Right cardiac atrium (tissue), 5 donors: ENCODE data around the gene SCCPDH. TPM values are rescaled to one million over a fixed set of nuclear protein-coding genes. Genes with fewer than 3 reads are reported as not detected.
A peak's percentile ranks its signal among the peaks of the same experiment; 100 is the strongest.

Source experiments
- ATAC-seq, 2 donors: fragments of 200-7000 bp; cut with Tn5 transposase; one replicate each; pipeline versions ENCODE4 v1.8.0 to v1.9.1; 2020; ENCODE audit warnings: moderate library complexity in 2 of 2, mild to moderate bottlenecking in 1 of 2
- DNase-seq, 3 donors: peaks; one replicate each; pipeline ENCODE4 v3.0.0-alpha.2; 2020
- H3K27ac ChIP-seq: one replicate; pipeline ENCODE4 v1.5.1; 2013; ENCODE audit warnings: mild to moderate bottlenecking, low read length, control low read depth, moderate library complexity
- H3K27me3 ChIP-seq: one replicate; pipeline ENCODE4 v1.6.1; 2013; ENCODE audit not compliant: control insufficient read depth, insufficient read depth
- H3K4me1 ChIP-seq: one replicate; pipeline ENCODE4 v1.6.1; 2013; ENCODE audit warnings: low read length; ENCODE audit not compliant: control insufficient read depth, insufficient read depth
- H3K4me3 ChIP-seq: one replicate; pipeline ENCODE4 v1.5.1; 2013; ENCODE audit warnings: low read length, control low read depth
- H3K9me3 ChIP-seq: one replicate; pipeline ENCODE4 v1.6.1; 2013; ENCODE audit warnings: low read length; ENCODE audit not compliant: control insufficient read depth
- WGBS: extraction: QIAGEN DNeasy Blood & Tissue Kit; methylation state at CpG from one replicate; pipeline ENCODE4 v1.1.7; 2013; 5-methylcytosine and 5-hydroxymethylcytosine counted together
- intact Hi-C, 4 donors: fragments of 100-400 bp; cut with DNase I; formaldehyde crosslinking; loops; one replicate each; pipeline versions ENCODE4 v1.11.0 to v1.14.0; 2022 to 2023
- long read RNA-seq, 4 donors: library from polyadenylated mRNA; unstranded; transcript quantifications; one replicate each; pipeline ENCODE4 v2.0.0, GENCODE V29; 2020 to 2021
- polyA plus RNA-seq: library from polyadenylated mRNA; stranded (reverse); fragments of 200-250 nt; gene quantifications from one replicate; pipeline ENCODE4 v1.2.3, GENCODE V29; 2013
- total RNA-seq, 4 donors: library from RNA; stranded (reverse); fragmentation: NEBNext Ultra II Directional; extraction: Animal tissue kit (Norgen Biotek cat#: 25700); gene quantifications; one replicate each; pipeline ENCODE4 v1.2.1, GENCODE V29; 2021
- donor health status: healthy with polysubstance abuse.
- donor health status: DM: no; HTN: yes; CAD: no.
- donor health status: DM: no; HTN: no; CAD: no.
- donor health status: DM: no; HTN: yes; CAD: no; lungs with severe emphysema.
- donor health status: DM: yes; HTN: yes; CAD: no.

SCCPDH gene, protein sequence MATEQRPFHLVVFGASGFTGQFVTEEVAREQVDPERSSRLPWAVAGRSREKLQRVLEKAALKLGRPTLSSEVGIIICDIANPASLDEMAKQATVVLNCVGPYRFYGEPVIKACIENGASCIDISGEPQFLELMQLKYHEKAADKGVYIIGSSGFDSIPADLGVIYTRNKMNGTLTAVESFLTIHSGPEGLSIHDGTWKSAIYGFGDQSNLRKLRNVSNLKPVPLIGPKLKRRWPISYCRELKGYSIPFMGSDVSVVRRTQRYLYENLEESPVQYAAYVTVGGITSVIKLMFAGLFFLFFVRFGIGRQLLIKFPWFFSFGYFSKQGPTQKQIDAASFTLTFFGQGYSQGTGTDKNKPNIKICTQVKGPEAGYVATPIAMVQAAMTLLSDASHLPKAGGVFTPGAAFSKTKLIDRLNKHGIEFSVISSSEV
- 10 to 100 TPM; 22.2 to 29.8 (median 28.4) TPM for total RNA-seq
- polyA plus RNA-seq, result 24.3 TPM
- long read RNA-seq, donor 1, transcript SCCPDH-201 (12 exons, 2,503 nt), result major isoform, 88 of 96 reads
- long read RNA-seq, donor 1, partial matches to known transcripts, result 1 of 96 reads
- long read RNA-seq, donor 1, other reads (novel, unspliced or antisense), result 7 of 96 reads
- long read RNA-seq, donor 2, transcript SCCPDH-201 (12 exons, 2,503 nt), result major isoform, 37 of 41 reads
- long read RNA-seq, donor 2, partial matches to known transcripts, result 0 of 41 reads
- long read RNA-seq, donor 2, other reads (novel, unspliced or antisense), result 4 of 41 reads
- long read RNA-seq, donor 3, transcript SCCPDH-201 (12 exons, 2,503 nt), result major isoform, 272 of 285 reads
- long read RNA-seq, donor 3, partial matches to known transcripts, result 4 of 285 reads
- long read RNA-seq, donor 3, other reads (novel, unspliced or antisense), result 9 of 285 reads
- long read RNA-seq, donor 4, transcript SCCPDH-201 (12 exons, 2,503 nt), result major isoform, 50 of 54 reads
- long read RNA-seq, donor 4, partial matches to known transcripts, result 1 of 54 reads
- long read RNA-seq, donor 4, other reads (novel, unspliced or antisense), result 3 of 54 reads

GRCh38 chr1:246724016-246724730 lies at the start of gene SCCPDH:
TSS of gene SCCPDH (plus strand) at chr1:246724409. CDS start at chr1:246724423, 14 bp downstream.
- Histone ChIP-seq H3K27me3 (no peaks in the 10 kb centered on the region), H3K4me3 (peak within 1 kb of the TSS; percentile 62), H3K9me3 (no peaks in the 10 kb centered on the region), H3K27ac (peak within 1 kb of the TSS; percentile 34), H3K4me1 (no peaks in the 10 kb centered on the region)
- intact Hi-C loops, result no loop called here
- under 1% methylated on average over 89 of the region's 89 CpGs for WGBS
- peak; percentile 96 to 97 for ATAC-seq
- peak; percentile 81 to 91 (median 90) for DNase-seq

- intact Hi-C loops, result no loop called here
- DNase-seq (no peak), ATAC-seq (no peak)
- Histone ChIP-seq H3K27ac (no peak overlapping the region), H3K4me1 (peaks cover 9% of the 10 kb centered on the region), H3K9me3 (no peaks in the 10 kb centered on the region), H3K4me3 (no peak overlapping the region), H3K27me3 (no peaks in the 10 kb centered on the region)
- 72% methylated on average over 2 of the region's 2 CpGs for WGBS
These were observed 46.4 kb upstream of the SCCPDH start for GRCh38 chr1:246677842-246678241.

DNA sequence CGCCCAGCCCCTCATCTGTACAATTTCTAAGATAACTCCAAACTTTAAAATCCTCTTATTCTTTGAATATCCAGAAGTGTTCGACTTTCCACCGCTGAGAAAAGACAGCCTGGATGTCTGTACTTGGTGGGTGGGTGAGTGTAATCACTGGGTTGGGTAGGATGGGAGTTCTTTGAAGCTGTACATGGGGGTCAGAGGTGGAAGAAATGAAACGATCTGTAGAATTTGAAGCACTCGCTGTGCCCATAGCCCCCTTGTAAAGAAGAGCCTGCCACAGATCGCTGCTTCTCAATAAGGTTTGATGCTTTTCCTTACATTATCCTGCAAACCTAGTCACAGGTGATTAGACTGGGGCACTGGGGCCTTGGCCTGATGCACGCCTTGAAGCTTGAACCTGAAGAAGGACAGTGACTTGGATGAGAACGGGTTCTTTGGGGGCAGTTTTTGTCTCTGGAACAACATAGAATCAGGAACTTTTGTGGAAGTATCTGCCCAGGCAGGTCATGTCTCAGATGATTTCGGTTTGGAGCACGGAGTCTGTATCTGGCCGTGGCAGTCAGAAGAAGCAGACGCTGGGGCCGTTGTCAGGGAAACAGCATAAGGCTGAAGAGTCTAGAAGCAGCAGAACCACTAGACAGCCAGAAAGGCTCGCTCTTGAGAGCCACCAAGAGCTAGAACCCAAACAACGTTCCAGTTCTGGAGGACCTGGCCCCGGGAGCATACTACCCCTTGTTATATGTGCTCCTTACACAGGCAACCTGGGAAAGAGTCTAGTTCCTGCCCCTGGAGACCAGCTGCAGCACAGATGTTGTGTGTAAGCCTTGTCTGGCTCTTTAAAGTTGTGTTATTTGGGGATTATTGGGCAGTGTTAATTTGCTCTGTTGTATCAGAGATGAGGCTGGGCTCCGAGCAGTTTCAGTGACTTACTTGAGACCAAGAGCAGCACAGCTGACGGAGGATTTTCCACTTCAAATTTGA lies 45.1 kb upstream of the SCCPDH start:
- Histone ChIP-seq H3K4me3 (no peak overlapping the region), H3K9me3 (no peaks in the 10 kb centered on the region), H3K27me3 (no peaks in the 10 kb centered on the region), H3K27ac (peak overlapping the region; percentile 45), H3K4me1 (peaks cover 9% of the 10 kb centered on the region)
- intact Hi-C loops, result no loop called here
- ATAC-seq (peak in 1 of 2 donors; percentile 54), DNase-seq (peak in 1 of 3 donors; percentile 69)
- 74% methylated on average over 18 of the region's 18 CpGs for WGBS

DNA sequence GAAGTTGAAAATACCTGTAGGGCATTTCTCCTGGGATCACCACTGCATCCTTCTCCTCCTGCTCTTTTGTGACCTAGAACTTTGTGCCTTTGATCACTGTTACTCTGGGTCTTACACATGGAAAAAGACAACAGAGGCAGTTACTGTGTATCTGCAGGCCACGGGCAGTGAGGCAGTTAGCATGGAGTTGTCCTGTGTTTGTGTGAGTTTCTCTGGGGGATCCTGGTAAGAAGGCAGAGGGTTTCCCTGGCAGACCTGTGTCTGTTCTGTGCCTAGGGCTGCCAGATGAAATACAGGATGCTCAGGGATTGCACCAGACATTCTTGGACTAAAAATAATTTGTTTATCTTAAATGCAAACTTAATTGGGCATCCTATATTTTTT lies 44.4 kb upstream of the SCCPDH start:
- Histone ChIP-seq H3K27ac (peak overlapping the region; percentile 71), H3K9me3 (no peaks in the 10 kb centered on the region), H3K27me3 (no peaks in the 10 kb centered on the region), H3K4me1 (peaks cover 9% of the 10 kb centered on the region), H3K4me3 (no peak overlapping the region)
- ATAC-seq (no peak), DNase-seq (no peak)
- intact Hi-C loops, result loop anchor here in 1 of 4 donors (5.0 kb wide), 1 partner anchor 32 kb away; no protein-coding TSS in a partner anchor
- 65% methylated on average over 1 of the region's 1 CpG for WGBS

GRCh38 chr1:246680190-246680589 lies 44.0 kb upstream of the SCCPDH start:
- H3K4me3 ChIP-seq, result no peak overlapping the region
- DNase-seq (no peak), ATAC-seq (no peak)
- no peaks in the 10 kb centered on the region for H3K27me3 ChIP-seq
- intact Hi-C loops, result loop anchor here in 1 of 4 donors (5.0 kb wide), 1 partner anchor 33 kb away; no protein-coding TSS in a partner anchor
- H3K27ac ChIP-seq, result peak overlapping the region; percentile 71
- H3K9me3 ChIP-seq, result no peaks in the 10 kb centered on the region
- peaks cover 9% of the 10 kb centered on the region for H3K4me1 ChIP-seq
- 39% methylated on average over 8 of the region's 8 CpGs for WGBS

GRCh38 chr1:246680696-246681130 lies 43.5 kb upstream of the SCCPDH start:
- no peaks in the 10 kb centered on the region for H3K9me3 ChIP-seq
- H3K4me1 ChIP-seq, result peaks cover 9% of the 10 kb centered on the region
- H3K27ac ChIP-seq, result peak overlapping the region; percentile 23
- no peak for DNase-seq
- no peaks in the 10 kb centered on the region for H3K27me3 ChIP-seq
- intact Hi-C loops, result loop anchor here in 1 of 4 donors (5.0 kb wide), 1 partner anchor 33 kb away; no protein-coding TSS in a partner anchor
- ATAC-seq, result no peak
- no peak overlapping the region for H3K4me3 ChIP-seq
- 54% methylated on average over 10 of the region's 10 CpGs for WGBS

- no peaks in the 10 kb centered on the region for H3K9me3 ChIP-seq
- no peak overlapping the region for H3K4me3 ChIP-seq
- H3K27me3 ChIP-seq, result no peaks in the 10 kb centered on the region
- intact Hi-C loops, result loop anchor here in 1 of 4 donors (5.0 kb wide), 1 partner anchor 35 kb away; no protein-coding TSS in a partner anchor
- peaks cover 9% of the 10 kb centered on the region for H3K4me1 ChIP-seq
- 50% methylated on average over 15 of the region's 15 CpGs for WGBS
- ATAC-seq, result peak; percentile 70 to 73
- peak; percentile 61 to 89 (median 83) for DNase-seq
- peak overlapping the region; percentile 83 for H3K27ac ChIP-seq
These were observed 42.0 kb upstream of the SCCPDH start for GRCh38 chr1:246681900-246682895.

- no peaks in the 10 kb centered on the region for H3K9me3 ChIP-seq
- DNase-seq (no peak), ATAC-seq (no peak)
- no peak overlapping the region for H3K4me3 ChIP-seq
- no peak overlapping the region for H3K27ac ChIP-seq
- 93% methylated on average over 9 of the region's 9 CpGs for WGBS
- no peaks in the 10 kb centered on the region for H3K27me3 ChIP-seq
- peaks cover 7% of the 10 kb centered on the region for H3K4me1 ChIP-seq
- intact Hi-C loops, result loop anchor here in 1 of 4 donors (5.0 kb wide), 1 partner anchor 36 kb away; no protein-coding TSS in a partner anchor
These were observed 40.7 kb upstream of the SCCPDH start for GRCh38 chr1:246683521-246683920.

- no peak overlapping the region for H3K4me3 ChIP-seq
- DNase-seq, result no peak
- H3K27ac ChIP-seq, result no peak overlapping the region
- H3K27me3 ChIP-seq, result no peaks in the 10 kb centered on the region
- ATAC-seq, result no peak
- intact Hi-C loops, result no loop called here
- WGBS, result 80% methylated on average over 14 of the region's 14 CpGs
- no peaks in the 10 kb centered on the region for H3K9me3 ChIP-seq
- H3K4me1 ChIP-seq, result no peaks in the 10 kb centered on the region
These were observed 37.2 kb upstream of the SCCPDH start for GRCh38 chr1:246687002-246687401.
